ENCODE measurements around the gene PICK1.

Gene PICK1

GRCh38 chr22:38120359-38121110, 63.3 kb downstream of the PICK1 start:
- TF ChIP-seq CTCF (IDR thresholded peaks at IDR 0.05; ENCODE audit: insufficient read depth, missing control alignments): no peak
- DNase-seq (ENCODE audit: insufficient read length, low spot score): no peak
- no peak for FAIRE-seq

GRCh38 chr22:38122616-38123015, 65.4 kb downstream of the PICK1 start:
- no peak for TF ChIP-seq CTCF (IDR thresholded peaks at IDR 0.05; ENCODE audit: insufficient read depth, missing control alignments)
- no peak for DNase-seq (ENCODE audit: insufficient read length, low spot score)
- no peak for FAIRE-seq

- TF ChIP-seq CTCF (IDR thresholded peaks at IDR 0.05; ENCODE audit: insufficient read depth, missing control alignments): no peak
- no peak for FAIRE-seq
- DNase-seq (ENCODE audit: insufficient read length, low spot score): no peak
Measured at GRCh38 chr22:38124236-38124974, 67.2 kb downstream of the PICK1 start.

- TF ChIP-seq CTCF (IDR thresholded peaks at IDR 0.05; ENCODE audit: insufficient read depth, missing control alignments): no peak
- FAIRE-seq: no peak
Measured at GRCh38 chr22:38125038-38125610, 67.9 kb downstream of the PICK1 start.

More at GRCh38 chr22:38125038-38125610, 67.9 kb downstream of the PICK1 start:
- DNase-seq (ENCODE audit: insufficient read length, low spot score): no peak
